HuH-7 (cell line): ENCODE results near the gene OR6J1.
"Not testable (repeated sequence)": the region's sequence is repeated elsewhere in the genome, so short reads cannot be mapped to it uniquely, and the experiment has no call there.

Experiments
- DNase-seq: peaks from one replicate; pipeline ENCODE4 v3.0.0; 2011; ENCODE audit warnings: low spot score

The OR6J1 gene

DNA sequence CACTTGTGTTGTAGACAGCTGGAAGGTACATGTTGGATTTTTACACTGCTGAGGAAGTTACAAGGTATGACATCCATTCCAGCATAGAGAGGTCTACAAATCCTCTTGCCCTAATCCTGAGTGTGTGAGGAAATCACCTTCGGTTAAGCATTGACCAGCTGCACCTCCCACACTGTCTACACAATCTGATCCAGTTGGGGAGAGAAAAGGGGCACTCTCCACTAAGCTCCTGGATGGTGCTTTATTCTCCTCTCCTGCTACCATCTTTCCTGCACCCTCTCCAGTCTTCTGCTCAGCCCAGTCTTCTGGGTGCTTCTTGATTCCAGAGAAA lies at the start of gene OR6J1:
Gene OR6J1, minus strand, starts transcription at position 48 of the 331 bp plus-strand sequence. CDS start 9,541 bp downstream, outside the sequence.
- no peak for DNase-seq

DNA sequence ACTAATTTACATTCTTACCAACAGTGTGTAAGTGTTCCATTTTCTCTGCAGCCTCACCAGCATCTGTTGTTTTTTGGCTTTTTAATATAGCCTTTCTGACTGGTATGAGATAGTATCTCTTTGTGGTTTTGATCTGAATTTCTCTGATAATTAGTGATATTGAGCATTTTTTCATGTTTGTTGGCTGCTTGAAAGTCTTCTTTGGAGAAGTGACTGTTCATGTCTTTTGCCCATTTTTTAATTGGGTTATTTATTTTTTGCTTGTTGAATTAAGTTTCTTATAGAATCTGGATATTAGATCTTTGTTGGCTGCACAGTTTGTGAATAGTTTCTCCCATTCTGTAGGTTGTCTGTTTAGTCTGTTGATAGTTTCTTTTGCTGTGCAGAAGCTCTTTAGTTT lies 48.0 kb upstream of the OR6J1 start:
- no peak for DNase-seq

DNA sequence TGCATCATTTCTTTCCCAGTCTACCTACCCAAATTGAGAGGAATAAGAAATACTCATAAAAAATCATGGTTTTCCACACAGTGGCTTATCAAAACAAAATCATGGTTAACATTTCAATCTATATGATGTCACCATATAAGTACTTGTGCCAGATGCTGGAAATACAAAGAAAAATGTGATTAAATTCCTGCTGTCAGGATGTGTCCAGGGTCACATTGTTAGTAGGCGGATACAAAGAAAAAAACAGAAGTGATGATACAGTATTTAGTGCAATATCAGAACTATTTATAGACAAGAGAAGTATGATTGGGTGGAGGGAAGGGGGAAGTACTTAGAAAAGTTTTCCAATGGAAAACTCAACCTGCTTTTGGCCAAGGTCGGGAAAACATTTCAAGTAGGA lies 47.0 kb upstream of the OR6J1 start:
- no peak for DNase-seq

DNA sequence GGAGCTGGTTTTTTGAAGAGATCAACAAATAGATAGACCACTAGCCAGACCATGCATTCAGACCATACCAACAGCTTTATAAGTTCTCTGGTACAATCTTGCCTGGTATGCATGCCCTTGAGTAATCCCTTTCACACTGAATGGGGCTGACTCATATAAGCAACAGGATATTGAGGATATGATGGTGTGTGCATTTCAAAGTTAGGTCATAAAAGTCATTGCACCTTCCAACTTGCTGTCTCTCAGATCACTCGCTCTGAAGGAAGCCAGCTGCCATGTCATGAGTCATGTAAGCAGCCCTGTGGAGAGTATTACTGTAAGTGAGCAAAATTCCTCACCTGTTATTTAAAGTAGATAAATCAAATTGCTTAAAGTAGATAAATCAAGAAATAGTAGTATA lies 45.0 kb upstream of the OR6J1 start:
- no peak for DNase-seq

DNA sequence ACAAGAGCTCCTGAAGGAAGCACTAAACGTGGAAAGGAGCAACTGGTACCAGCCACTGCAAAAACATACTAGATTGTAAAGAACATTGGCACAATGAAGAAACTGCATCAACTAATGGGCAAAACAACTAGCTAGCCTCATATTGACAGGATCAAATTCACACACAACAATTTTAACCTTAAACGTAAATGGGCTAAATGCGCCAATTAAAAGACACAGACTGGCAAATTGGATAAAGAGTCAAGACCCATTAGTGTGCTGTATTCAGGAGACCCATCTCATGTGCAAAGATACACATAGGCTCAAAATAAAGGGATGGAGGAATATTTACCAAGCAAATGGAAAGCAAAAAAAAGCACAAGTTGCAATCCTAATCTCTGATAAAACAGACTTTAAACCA lies 43.8 kb upstream of the OR6J1 start:
- not testable (repeated sequence) for DNase-seq

DNA sequence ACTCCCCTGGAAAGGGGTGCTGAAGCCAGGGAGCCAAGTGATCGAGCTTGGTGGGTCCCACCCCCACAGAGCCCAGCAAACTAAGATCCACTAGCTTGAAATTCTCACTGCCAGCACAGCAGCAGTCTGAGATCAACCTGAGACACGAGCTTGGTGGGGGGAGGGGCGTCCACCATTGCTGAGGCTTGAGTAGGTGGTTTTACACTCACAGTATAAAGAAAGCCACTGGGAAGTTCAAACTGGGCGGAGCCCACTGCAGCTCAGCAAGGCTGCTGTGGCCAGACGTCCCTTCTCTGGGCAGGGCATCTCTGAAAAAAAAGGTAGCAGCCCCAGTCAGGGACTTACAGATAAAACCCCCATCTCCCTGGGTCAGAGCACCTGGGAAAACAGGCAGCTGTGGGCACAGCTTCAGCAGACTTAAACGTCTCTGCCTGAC lies 42.0 kb upstream of the OR6J1 start:
- not testable (repeated sequence) for DNase-seq

DNA sequence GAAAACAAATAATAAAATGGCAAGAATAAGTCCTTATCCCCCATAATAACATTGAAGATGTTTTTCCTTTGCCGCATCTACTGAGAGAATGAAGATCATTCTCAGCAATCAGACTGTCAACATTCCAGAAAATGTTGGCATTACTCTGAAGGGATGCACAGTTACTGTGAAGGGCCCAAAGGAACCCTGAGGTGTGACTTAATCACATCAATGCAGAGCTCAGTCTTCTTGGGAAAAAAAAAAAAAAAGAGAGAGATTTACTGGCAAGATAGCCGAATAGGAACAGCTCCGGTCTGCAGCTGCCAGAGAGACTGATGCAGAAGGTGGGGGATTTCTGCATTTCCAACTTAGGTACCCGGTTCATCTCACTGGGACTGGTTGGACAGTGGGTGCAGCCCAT lies 41.3 kb upstream of the OR6J1 start:
- DNase-seq, result no peak

DNA sequence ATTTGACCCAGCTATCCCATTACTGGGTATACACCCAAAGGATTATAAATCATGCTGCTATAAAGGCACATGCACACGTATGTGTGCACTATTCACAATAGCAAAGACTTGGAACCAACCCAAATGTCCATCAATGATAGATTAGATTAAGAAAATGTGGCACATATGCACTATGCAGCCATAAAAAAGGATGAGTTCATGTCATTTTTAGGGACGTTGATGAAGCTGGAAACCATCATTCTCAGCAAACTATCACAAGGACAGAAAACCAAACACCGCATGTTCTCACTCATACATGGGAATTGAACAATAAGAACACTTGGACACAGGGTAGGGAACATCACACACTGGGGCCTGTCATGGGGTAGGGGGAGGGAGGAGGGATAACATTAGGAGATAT lies 39.3 kb upstream of the OR6J1 start:
- not testable (repeated sequence) for DNase-seq

DNA sequence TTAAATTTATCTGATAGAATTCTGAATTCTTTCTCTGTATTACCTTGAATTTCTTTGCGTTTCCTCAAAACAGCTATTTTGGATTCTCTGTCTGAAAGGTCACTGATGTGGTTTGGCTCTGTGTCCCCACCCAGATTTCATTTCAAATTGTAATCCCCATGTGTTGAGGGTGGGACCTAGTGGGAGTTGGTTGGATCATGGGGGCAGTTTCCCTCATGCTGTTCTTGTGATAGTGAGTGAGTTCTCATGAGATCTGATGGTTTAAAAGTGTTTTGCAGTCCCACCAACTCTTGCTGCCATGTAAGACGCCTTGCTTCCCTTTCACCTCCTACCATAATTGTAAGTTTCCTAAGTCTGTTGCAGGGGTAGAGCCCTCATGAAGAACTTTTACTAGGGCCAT lies 34.1 kb upstream of the OR6J1 start:
- DNase-seq, result no peak

DNA sequence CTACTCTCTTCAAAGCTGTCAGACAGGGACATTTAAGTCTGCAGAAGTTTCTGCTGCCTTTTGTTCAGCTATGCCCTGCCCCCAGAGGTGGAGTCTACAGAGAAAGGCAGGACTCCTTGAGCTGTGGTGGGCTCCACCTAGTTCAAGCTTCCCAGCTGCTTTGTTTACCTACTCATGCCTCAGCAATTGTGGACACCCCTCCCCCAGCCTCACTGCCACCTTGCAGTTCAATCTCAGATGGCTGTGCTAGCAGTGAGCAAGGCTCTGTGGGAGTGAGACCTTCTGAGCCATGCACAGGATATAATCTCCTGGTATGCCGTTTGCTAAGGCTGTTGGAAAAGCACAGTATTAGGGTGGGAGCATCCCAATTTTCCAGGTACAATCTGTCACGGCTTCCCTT lies 33.4 kb upstream of the OR6J1 start:
- not testable (repeated sequence) for DNase-seq

DNA sequence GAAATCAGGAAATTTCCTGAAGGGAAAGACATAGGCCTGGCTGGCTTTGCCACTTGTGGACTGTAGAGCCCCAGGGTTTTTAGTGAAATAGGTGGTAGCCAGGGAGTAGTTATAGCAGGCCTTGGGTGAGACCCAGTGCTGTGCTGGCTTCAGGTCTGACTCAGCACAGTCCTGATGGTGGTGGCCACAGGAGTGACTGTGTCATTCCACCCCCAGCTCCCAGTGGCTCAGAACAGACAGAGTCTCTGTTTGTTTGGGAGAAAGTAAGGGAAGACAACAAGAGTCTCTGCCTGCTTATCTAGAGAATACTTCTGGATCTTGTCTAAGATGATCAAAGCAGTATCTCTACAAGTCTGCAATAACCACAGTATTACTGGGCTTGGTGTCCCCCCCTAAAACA lies 27.5 kb upstream of the OR6J1 start:
- DNase-seq, result no peak

DNA sequence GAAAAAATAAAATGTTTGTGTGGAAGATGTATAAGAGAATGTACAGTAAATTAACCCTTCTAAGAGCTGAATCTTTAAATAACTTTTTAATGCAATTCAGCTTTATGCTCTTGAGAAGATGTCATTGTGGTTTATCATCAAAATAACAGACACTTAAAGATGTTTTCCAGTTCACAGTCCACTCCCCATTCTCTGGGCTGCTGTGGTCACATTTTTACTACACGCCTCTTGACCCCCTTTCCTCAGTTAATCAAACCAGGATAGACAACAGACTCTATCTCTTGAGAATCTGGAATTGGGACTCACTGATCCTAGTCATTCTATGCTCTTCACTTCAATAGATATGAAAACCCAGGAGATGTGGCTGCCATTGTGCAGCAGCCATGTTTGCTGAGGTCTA lies 24.7 kb upstream of the OR6J1 start:
- DNase-seq, result no peak

DNA sequence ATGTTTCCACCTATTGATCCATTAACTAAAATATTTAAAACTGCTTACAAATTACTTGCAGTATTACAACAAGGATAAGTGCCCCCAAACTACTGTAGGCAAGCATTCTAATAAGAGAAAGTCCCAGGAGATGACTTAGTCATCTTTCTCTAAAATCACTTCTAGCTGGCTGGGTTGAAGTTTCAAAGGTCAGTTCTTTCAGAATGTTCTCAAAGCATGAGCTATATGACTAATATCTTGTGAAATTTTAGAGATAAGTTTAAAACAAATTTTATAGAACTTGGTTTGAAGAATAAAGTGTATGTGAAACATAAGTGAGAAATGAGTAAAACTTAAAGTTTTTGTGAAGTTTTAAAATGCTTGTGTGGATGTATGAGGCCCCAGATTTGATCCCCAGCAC lies 24.3 kb upstream of the OR6J1 start:
- DNase-seq, result no peak

DNA sequence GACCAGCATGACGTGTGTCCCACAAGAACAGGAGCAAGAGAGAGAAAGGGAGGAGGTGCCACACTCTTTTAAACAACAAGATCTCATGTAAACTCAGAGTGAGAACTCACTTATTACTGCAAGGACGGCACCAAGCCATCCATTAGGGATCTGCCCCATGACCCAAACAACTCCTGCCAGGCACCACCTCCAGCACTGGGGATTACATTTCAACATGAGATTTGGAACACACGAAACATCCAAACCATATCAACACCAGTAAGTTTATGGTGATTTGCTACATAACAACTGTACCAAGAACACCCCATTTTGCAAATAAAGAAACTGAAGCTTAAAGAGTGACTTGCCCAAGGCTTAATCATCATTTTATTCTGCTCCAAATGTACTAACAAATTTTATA lies 23.7 kb upstream of the OR6J1 start:
- DNase-seq, result no peak

DNA sequence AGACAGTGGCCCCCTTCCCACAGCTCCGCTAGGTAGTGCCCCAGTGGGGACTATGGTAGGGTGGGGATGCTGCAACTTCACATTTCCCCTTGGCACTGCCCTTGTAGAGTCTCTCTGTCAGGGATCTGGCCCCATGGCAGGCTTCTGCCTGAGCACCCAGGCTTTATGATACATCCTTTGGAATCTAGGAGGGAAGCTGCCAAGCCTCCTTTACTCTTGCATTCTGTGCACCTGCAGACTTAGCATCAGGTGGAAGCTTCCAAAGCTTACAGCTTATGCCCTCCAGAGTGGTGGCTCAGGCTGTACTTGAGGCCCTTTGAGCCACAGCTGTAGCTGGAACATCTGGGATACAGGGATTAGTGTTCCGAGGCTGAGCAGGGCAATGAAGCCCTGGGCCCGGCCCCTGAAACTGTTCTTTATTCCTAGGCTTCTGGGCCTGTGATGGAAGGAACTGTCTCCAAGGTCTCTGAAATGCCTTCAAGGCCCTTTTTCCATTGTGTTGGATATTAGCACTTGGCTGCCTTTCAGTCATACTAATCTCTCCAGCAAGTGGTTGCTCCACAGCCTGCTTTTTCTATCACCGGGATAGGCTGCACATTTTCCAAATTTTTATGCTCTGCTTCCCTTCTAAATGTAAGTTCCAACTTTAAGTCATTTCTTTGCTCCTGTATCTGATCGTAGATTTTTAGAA lies 22.2 kb upstream of the OR6J1 start:
- no peak for DNase-seq

DNA sequence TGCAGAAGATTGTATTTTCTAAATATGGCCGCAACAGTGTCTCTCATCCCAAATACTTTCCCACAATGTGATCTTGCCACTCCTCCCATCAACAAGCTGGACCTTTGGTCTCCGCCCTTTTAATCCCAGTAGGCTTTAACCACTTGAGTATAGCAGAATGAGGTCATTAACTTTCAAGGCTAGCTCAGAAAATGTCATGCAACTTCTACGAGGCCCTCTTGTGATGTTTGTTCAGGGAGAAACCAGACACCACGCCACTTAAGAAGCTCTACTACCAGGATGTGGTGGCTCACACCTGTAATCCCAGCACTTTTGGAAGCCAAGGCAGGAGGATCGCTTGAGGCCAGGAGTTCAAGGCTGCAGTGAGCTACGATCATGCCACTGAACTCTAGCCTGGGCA lies 20.1 kb upstream of the OR6J1 start:
- no peak for DNase-seq

DNA sequence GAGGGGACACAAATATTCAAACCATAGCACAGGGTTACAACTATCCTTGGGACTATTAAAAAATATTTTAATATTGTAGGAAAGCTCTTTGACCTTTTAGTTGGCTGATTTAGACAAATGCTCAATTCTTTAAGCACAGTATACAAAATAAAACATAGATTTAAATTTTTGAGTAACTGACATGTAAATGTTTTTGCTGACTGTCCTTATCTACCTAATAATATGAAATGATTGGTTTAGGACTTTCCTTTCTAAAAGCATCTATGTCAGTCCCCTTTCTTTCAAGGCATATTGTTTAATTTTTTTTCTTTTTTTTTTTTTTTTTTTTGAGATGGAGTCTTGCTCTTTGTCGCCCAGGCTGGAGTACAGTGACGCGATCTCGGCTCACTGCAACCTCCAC lies 16.5 kb upstream of the OR6J1 start:
- no peak for DNase-seq

DNA sequence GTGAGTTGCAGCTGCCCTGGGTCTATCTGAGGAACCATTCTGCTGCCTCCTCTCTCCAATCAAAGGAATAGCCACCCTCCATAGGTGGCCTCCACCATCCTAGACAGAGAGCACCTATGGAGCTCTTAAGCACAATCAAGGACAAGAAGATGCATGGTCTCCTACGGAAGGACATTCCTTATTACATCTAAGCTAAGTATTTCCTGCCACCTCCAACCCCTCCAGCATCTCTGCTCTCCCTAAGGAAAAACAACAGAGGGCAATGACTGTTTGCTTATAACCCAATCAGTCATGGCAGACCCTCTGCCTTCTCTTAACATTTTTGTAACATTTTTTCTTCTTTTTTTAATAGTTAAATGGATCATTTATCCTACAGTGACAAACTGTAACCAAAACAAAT lies 14.8 kb upstream of the OR6J1 start:
- DNase-seq, result no peak

DNA sequence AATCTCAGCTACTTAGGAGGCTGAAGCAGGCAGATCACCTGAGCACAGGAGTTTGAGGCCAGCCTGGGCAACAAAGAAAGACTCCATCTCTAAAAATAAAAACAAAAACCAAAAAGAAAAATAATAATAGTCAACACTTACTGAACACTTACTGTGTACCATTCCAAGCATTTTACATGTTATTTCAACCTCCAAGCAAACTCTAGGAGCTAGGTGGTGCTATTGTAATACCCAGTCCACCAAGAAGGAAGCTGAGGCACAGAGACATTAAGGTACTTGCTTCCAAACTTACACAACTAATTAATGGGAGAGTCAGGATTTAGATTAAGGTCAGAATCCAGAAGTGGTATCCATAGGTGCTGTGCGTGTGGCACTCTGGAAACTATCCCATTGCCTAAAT lies 13.7 kb upstream of the OR6J1 start:
- DNase-seq, result no peak

DNA sequence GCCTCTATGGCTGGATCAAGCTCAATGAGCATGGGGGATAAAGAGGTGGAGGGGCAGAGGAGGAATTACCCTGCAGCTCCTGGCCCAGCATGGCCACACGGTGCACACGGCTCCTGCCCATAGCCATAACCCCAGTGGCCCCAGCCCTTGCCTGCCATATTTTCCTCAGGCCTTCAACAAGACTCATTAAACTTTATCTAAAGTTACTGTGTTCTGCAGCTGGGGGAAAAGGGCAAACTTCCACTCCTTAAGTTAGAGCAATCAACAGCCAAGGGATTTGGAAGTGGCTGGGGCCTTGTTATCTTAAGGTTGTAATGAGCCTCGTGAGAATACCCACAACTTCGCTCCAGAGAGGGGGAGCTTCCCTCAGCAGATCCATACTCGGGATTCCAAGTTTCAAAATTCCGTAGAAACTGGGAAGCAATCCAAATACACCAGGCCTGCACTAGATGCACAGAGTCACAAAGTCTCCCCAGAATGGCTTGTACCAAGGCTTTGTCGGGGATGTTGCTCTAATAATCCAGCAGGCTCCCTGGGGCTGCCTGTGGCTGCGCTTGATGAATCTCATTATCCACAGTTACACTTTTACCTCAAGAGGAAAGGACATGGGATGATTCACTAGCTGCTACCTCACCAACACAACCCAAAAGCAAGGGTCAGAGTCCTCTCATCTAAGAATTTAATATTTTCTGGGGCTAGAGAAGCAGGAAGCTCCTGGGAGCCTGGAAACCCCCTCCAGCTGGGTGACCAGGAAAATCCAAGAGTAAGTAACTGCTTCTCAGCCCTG lies 13.0 kb upstream of the OR6J1 start:
- DNase-seq, result no peak

DNA sequence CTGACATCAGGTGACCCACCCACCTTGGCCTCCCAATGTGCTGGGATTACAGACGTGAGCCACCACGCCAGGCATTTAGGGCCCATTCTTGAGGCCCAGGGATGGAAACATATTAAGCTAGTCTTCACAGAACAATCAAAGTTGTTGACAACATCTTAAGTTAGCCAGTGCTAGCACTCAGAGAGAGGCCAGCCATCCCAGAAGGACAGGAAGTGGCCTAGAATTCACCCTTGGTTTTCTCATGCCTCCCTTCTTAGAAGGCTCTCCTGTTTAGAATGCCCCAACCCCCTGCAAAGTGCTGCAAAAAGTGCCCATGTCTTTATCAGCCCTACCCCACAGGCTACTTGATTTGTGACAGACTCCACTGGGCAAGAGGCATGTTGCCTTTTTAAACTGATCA lies 12.1 kb upstream of the OR6J1 start:
- no peak for DNase-seq

DNA sequence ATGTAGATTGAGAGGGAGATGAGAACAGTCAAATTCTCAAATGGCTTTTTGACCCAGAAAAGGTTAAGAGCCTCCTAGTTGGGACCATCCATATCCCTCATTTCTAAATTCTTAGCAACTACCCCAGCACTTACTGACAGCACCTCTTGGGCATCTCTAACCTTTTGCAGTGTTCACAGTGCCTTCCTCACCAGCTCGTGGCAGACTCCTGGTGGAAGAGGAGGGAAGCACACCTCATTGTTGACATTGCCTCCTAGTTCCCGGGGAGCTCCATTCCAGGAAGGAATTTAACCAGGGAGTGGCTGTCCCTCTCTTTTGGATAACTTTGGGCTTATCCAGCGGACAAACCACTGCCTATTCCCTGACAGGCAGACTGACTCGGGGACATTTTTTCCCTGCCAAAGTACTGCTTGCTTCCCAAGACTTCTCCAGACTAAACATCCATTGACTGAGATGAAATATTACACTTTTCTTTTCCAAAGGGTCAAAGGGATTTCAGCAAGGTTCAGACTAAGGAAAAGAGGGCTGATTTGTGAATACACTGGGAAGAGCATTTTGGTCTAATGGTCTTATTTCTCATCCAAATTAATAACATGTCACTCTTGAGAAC lies 9.0 kb upstream of the OR6J1 start:
- peak; percentile 79 for DNase-seq

DNA sequence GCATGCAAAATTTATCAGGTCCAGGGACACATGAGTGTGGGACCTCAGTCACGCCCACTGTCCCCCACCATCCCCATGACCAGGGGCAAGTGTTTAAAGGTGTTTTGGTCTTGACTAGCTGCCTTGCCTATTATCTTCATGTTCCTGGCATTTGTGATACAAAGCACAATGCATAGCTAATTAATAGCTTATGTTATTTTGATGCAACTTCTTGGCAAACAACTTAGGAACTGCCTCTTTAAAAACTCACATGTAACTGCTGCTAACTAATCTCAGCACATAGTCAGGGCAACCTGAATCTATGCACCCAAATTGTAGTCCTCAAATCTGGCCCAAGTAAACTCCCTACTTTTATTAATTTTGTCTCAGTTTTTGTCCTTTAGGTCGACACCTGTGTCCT lies 7.4 kb upstream of the OR6J1 start:
- no peak for DNase-seq
